WTC11 (cell line): ENCODE measurements around the gene P2RX6. TPM values are rescaled to one million over a fixed set of nuclear protein-coding genes. Genes with fewer than 3 reads are reported as not detected.

Experiments
- ATAC-seq: fragments of 200-7000 bp; cut with Tn5 transposase; 2 replicates; pipeline ENCODE4 v1.10.0; 2021; ENCODE audit warnings: mild to moderate bottlenecking, moderate library complexity
- Bru-seq: library from RNA; stranded (reverse); fragments of 400-500 nt; gene quantifications from one replicate; lab custom pipeline; 2021; lab: Mats Ljungman, UMichigan
- CTCF ChIA-PET: fragments of 300-600 bp; sonication (Branson Sonifier 250); formaldehyde crosslinking; loops from one replicate; lab custom pipeline; 2021; ENCODE audit warnings: antibody characterized with exemption; lab: Charles Lee
- POLR2A ChIA-PET: fragments of 350-600 bp; sonication (Branson Sonifier 250); formaldehyde crosslinking; loops from one replicate; lab custom pipeline; 2021; ENCODE audit warnings: antibody characterized with exemption; lab: Charles Lee
- DNase-seq: peaks from one replicate; pipeline ENCODE4 v3.0.0; 2021; ENCODE audit warnings: low spot score
- H3K27ac Mint-ChIP-seq: 2 replicates; pipeline ENCODE4 v1.8.0; 2021; ENCODE audit warnings: mixed read lengths
- H3K27me3 Mint-ChIP-seq: 2 replicates; pipeline ENCODE4 v1.8.0; 2021; ENCODE audit warnings: low read depth, mild to moderate bottlenecking, moderate library complexity, mixed read lengths
- H3K36me3 Mint-ChIP-seq: 2 replicates; pipeline ENCODE4 v1.8.0; 2021; ENCODE audit warnings: mixed read lengths
- H3K4me1 Mint-ChIP-seq: 2 replicates; pipeline ENCODE4 v1.8.0; 2022; ENCODE audit warnings: mixed read lengths
- H3K4me3 Mint-ChIP-seq: 2 replicates; pipeline ENCODE4 v1.8.0; 2021; ENCODE audit warnings: mild to moderate bottlenecking, moderate library complexity, mixed read lengths
- H3K9me3 Mint-ChIP-seq: 2 replicates; pipeline ENCODE4 v1.8.0; 2021; ENCODE audit warnings: mixed read lengths
- FOXP1 ChIP-seq: sonication (generic); formaldehyde crosslinking; IDR thresholded peaks from 2 replicates; pipeline ENCODE4 v1.8.0; 2022; ENCODE audit warnings: missing genetic modification reagents, mild to moderate bottlenecking, moderate library complexity, borderline replicate concordance
- GTF2I ChIP-seq: fragments of 250-450 bp; sonication (Bioruptor Pico); conservative IDR thresholded peaks from 2 replicates; pipeline ENCODE4 v1.4.0; 2021; ENCODE audit warnings: mild to moderate bottlenecking
- NR3C1 ChIP-seq: sonication (generic); formaldehyde crosslinking; conservative IDR thresholded peaks from 2 replicates; pipeline ENCODE4 v1.8.1; 2023; ENCODE audit warnings: low read depth, mild to moderate bottlenecking, missing genetic modification reagents
- long read RNA-seq, 3 experiments: library from RNA in 1 of 3; library from capped mRNA in 1 of 3; library from polyadenylated mRNA in 1 of 3; unstranded in 2 of 3; stranded (forward) in 1 of 3; transcript quantifications; one replicate each; pipeline ENCODE4 v2.0.0, GENCODE V29; 2021
- total RNA-seq: library from RNA; stranded (reverse); gene quantifications from 3 replicates; pipeline ENCODE4 v1.2.3, GENCODE V29; 2021
- TF ChIP-seq, protein P1 (sequence below): sonication (generic); formaldehyde crosslinking; IDR thresholded peaks from 2 replicates; pipeline ENCODE4 v1.8.1; 2022; ENCODE audit warnings: low read depth, missing genetic modification reagents, borderline replicate concordance
- TF ChIP-seq, protein P2 (sequence below): sonication (generic); formaldehyde crosslinking; IDR thresholded peaks from 2 replicates; pipeline ENCODE4 v1.8.0; 2023; ENCODE audit warnings: missing genetic modification reagents, mild to moderate bottlenecking, borderline replicate concordance
- TF ChIP-seq, protein P3 (sequence below): sonication (generic); formaldehyde crosslinking; IDR thresholded peaks from 2 replicates; pipeline ENCODE4 v1.8.0; 2022; ENCODE audit warnings: mild to moderate bottlenecking, missing genetic modification reagents
- TF ChIP-seq, protein P4 (sequence below): fragments of 250-450 bp; sonication (Bioruptor Pico); conservative IDR thresholded peaks from 2 replicates; pipeline ENCODE4 v1.9.0; 2021; ENCODE audit warnings: mild to moderate bottlenecking

P2RX6 gene
- 0.13 to 0.69 TPM (median 0.30 TPM) in 3 replicates for total RNA-seq
- Bru-seq, nascent RNA: percentile 6 among the genes with signal in this experiment
- long read RNA-seq, experiment 1: 0 reads
- long read RNA-seq, experiment 2: 0 reads
- long read RNA-seq, experiment 3: 0 reads

DNA sequence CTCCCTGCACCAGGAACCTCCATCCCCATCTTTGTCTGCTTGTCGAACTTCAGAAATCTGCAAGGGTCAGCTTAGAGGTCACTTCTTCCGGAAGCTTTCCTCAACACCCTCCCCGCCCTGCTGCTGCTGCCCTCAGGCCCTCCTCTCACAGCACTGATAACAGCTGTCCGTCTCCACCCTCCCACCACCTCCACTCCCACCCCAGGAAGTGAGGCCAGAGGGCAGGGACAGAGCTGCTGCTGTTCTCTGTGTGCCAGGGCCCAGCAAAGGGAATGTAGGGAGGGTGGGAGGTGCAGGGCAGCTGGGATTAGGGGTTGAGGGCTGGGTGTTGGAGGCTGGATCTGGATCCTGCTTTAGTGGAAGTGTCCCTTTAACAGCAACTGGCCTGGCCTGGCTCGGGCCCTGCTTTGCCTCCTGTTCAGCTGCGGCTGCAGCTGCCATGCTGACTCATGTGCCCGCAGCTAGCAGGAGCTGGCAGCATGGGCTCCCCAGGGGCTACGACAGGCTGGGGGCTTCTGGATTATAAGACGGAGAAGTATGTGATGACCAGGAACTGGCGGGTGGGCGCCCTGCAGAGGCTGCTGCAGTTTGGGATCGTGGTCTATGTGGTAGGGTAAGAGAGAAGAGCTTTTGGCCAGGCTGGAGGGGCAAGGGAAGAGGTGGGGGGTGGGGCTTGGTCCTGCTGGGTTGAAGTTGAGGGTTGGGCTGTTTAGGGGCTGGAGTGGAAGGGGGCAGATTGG is at the start of gene P2RX6:
Gene P2RX6, plus strand, starts transcription at position 440 of the 740 bp plus-strand sequence. Its CDS starts 10 bp downstream, at position 450.
- POLR2A ChIA-PET: interaction anchor here (1.0 to 1.1 kb wide), 2 partner anchors 13 to 34 kb away, joined by 3 to 4 read pairs; partner anchors contain the start of gene THAP7
- DNase-seq (no peak), ATAC-seq (no peak)
- Mint-ChIP-seq H3K27ac (peak within 1 kb of the TSS; percentile 89; the same call in 1 of the 2 replicates), H3K36me3 (no peaks in the 10 kb centered on the region), H3K27me3 (peaks cover 23% of the 10 kb centered on the region), H3K9me3 (peaks cover 3% of the 10 kb centered on the region), H3K4me1 (peaks cover 30% of the 10 kb centered on the region), H3K4me3 (peak within 1 kb of the TSS; percentile 85)
- TF ChIP-seq, protein P1, sequence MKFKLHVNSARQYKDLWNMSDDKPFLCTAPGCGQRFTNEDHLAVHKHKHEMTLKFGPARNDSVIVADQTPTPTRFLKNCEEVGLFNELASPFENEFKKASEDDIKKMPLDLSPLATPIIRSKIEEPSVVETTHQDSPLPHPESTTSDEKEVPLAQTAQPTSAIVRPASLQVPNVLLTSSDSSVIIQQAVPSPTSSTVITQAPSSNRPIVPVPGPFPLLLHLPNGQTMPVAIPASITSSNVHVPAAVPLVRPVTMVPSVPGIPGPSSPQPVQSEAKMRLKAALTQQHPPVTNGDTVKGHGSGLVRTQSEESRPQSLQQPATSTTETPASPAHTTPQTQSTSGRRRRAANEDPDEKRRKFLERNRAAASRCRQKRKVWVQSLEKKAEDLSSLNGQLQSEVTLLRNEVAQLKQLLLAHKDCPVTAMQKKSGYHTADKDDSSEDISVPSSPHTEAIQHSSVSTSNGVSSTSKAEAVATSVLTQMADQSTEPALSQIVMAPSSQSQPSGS (CRISPR knock-in tag): no peak
- TF ChIP-seq, protein P2, sequence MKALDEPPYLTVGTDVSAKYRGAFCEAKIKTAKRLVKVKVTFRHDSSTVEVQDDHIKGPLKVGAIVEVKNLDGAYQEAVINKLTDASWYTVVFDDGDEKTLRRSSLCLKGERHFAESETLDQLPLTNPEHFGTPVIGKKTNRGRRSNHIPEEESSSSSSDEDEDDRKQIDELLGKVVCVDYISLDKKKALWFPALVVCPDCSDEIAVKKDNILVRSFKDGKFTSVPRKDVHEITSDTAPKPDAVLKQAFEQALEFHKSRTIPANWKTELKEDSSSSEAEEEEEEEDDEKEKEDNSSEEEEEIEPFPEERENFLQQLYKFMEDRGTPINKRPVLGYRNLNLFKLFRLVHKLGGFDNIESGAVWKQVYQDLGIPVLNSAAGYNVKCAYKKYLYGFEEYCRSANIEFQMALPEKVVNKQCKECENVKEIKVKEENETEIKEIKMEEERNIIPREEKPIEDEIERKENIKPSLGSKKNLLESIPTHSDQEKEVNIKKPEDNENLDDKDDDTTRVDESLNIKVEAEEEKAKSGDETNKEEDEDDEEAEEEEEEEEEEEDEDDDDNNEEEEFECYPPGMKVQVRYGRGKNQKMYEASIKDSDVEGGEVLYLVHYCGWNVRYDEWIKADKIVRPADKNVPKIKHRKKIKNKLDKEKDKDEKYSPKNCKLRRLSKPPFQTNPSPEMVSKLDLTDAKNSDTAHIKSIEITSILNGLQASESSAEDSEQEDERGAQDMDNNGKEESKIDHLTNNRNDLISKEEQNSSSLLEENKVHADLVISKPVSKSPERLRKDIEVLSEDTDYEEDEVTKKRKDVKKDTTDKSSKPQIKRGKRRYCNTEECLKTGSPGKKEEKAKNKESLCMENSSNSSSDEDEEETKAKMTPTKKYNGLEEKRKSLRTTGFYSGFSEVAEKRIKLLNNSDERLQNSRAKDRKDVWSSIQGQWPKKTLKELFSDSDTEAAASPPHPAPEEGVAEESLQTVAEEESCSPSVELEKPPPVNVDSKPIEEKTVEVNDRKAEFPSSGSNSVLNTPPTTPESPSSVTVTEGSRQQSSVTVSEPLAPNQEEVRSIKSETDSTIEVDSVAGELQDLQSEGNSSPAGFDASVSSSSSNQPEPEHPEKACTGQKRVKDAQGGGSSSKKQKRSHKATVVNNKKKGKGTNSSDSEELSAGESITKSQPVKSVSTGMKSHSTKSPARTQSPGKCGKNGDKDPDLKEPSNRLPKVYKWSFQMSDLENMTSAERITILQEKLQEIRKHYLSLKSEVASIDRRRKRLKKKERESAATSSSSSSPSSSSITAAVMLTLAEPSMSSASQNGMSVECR: no peak
- TF ChIP-seq GTF2I (CRISPR knock-in tag): no peak
- TF ChIP-seq, protein P3, sequence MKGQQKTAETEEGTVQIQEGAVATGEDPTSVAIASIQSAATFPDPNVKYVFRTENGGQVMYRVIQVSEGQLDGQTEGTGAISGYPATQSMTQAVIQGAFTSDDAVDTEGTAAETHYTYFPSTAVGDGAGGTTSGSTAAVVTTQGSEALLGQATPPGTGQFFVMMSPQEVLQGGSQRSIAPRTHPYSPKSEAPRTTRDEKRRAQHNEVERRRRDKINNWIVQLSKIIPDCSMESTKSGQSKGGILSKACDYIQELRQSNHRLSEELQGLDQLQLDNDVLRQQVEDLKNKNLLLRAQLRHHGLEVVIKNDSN (CRISPR knock-in tag): no peak
- CTCF ChIA-PET: interaction anchor here (0.9 to 2.7 kb wide), 6 partner anchors 13 to 129 kb away, joined by 3 to 19 read pairs (median 3); partner anchors contain the start of genes LZTR1 and THAP7

DNA sequence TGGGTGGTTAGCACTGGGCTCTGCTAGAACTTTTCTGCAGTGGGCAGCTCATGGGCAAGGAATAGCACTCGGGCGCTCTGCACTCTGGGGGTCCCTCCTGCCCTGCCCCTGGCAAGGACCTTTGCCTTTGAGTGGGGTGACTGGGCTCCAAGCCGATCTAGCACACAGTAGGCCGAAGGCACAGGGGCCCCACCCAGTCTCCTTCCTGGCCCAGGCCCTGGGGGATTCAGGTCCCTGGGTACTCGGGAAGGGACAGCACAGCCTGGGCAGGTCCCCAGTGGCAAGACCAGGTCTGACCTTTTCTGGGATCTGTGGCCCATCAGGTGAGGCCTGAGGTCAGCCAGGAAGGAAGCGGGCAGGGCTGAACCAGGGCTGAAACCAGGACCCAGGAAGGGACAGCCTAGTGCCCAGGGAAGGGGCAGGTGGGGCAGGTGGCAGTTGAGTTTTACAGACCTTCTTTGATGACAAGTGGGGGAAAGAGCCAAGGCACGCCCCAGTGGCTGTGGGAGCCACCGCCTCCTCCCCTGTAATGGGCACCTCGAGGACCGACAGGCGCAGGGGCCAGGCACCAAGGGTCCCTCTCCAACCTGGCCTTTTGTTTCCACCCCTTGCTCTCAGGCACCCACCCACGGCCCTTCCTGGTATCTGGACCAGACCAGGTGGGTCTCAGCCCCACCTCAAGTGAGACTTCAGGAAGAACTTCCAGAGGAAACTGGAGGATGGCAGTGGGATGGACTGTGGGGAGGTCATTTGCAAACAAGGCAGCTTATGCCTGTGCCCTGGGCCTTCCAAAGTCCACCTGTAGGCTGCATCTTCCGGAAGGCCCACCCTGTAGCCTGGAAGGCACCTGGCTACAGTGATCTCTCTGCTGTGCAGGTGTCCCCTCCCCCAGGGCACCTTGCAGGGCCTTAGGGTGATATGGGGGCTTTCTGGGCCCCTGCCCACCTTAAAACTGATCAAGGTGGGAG is 48.8 kb upstream of the P2RX6 start:
- TF ChIP-seq, protein P4, sequence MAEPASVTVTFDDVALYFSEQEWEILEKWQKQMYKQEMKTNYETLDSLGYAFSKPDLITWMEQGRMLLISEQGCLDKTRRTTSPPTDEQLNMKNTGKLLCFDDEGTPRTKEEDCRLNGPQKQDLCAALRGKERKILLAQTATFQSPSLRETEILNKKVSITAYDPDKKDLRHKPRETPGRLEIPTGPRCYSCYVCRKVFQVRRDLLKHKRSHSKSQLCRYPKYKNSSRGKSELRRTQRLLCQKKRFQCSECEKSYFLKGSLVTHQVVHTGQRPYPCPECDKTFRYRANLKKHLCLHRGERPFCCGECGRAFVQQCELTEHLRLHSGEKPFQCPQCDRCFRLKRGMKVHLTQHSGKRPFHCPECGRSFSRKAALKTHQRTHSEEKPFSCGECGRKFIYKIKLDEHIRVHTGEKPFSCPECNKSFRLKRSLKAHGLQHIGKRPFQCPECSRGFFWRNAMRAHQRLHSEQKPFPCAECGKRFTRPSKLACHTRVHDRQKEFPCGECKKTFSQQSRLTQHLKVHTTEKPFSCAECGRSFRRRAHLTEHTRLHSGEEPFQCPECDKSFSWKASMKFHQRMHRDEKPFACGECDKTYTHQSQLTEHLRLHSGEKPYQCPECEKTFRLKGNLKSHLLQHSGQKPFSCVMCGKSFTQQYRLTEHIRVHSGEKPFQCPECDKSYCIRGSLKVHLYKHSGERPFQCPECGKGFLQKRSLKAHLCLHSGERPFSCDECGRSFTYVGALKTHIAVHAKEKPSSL (CRISPR knock-in tag): no peak
- TF ChIP-seq FOXP1 (CRISPR knock-in tag) (no peak), NR3C1 (CRISPR knock-in tag) (no peak)
- Mint-ChIP-seq H3K27me3 (peaks cover 81% of the 10 kb centered on the region), H3K36me3 (no peaks in the 10 kb centered on the region), H3K4me1 (peaks cover 14% of the 10 kb centered on the region), H3K9me3 (no peaks in the 10 kb centered on the region), H3K27ac (no peak overlapping the region), H3K4me3 (no peak overlapping the region; the same call in 1 of the 2 replicates)
- DNase-seq (no peak), ATAC-seq (no peak)
- ChIA-PET CTCF (interaction anchor here (1.4 to 3.1 kb wide), 4 partner anchors 9 to 137 kb away, joined by 4 to 25 read pairs (median 6); partner anchors contain the start of genes CRKL and LZTR1), POLR2A (no interaction called here)
